Left colon (tissue), 2 donors: ENCODE measurements around the gene DISC1. TPM values are rescaled to one million over a fixed set of nuclear protein-coding genes. Genes with fewer than 3 reads are reported as not detected.

Source experiments
- ATAC-seq: fragments of 200-7000 bp; cut with Tn5 transposase; one replicate; pipeline ENCODE4 v1.9.1; 2020; ENCODE audit warnings: mild to moderate bottlenecking, moderate library complexity
- DNase-seq, 2 donors: peaks; one replicate each; pipeline ENCODE4 v3.0.0-alpha.2; 2020
- intact Hi-C, 2 donors: fragments of 100-400 bp; cut with DNase I in 1 of 2; cut with micrococcal nuclease in 1 of 2; formaldehyde crosslinking; loops; one replicate each; pipeline versions ENCODE4 v1.11.2 to v1.14.0; 2022; cut with DNase I, micrococcal nuclease
- total RNA-seq, 2 donors: library from RNA; stranded (reverse); fragmentation: NEBNext Ultra II Directional; extraction: Animal tissue kit (Norgen Biotek cat#: 25700); gene quantifications; one replicate each; pipeline ENCODE4 v1.2.1, GENCODE V29; 2021
- donor health status: DM: no; HTN: no; CAD: no.
- donor health status: DM: yes; HTN: yes; CAD: no.

DISC1 gene
- total RNA-seq, 2 donors from 2014 or later, result 9.2 to 12.8 TPM

GRCh38 chr1:232017759-232018158 lies 391.2 kb downstream of the DISC1 start:
- DNase-seq (no peak), ATAC-seq (no peak)
- intact Hi-C loops, result no loop called here

GRCh38 chr1:232018231-232019025 lies 391.8 kb downstream of the DISC1 start:
- ATAC-seq (no peak), DNase-seq (no peak)
- intact Hi-C loops, result no loop called here

- DNase-seq (no peak), ATAC-seq (no peak)
- intact Hi-C loops, result no loop called here
These were observed 392.4 kb downstream of the DISC1 start for GRCh38 chr1:232019026-232019340.

- no peak for DNase-seq
- ATAC-seq, result no peak
- intact Hi-C loops, result no loop called here
These were observed 393.8 kb downstream of the DISC1 start for GRCh38 chr1:232020352-232020751.

- ATAC-seq (no peak), DNase-seq (no peak)
- intact Hi-C loops, result no loop called here
These were observed 402.7 kb downstream of the DISC1 start for GRCh38 chr1:232029315-232029714.

DNA sequence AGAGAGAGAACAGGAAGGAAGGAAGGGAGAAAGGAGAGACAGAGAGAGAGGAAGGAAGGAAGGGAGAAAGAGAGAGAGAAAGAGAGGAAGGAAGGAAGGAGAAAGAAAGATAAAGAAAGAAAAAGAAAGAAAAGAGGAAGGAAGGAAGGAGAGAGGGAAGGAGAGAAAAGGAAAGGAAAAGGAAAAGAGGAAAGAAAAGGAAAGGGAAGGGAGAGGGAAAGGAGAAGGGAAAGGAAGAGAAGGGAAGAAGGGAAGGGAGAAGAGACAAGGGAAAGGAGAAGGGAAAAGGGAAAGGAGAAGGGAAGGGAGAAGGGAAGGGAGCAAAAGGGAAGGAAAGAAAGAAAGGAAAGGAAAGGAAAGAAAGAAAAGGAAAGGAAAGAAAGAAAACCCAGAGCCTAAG lies 404.6 kb downstream of the DISC1 start:
- intact Hi-C loops, result no loop called here
- DNase-seq, result no peak

GRCh38 chr1:232033285-232033684 lies 406.7 kb downstream of the DISC1 start:
- ATAC-seq (no peak), DNase-seq (no peak)
- intact Hi-C loops, result no loop called here

More for the DNA sequence above, 404.6 kb downstream of the DISC1 start:
- ATAC-seq, result no peak

- no peak for ATAC-seq
- intact Hi-C loops, result no loop called here
- DNase-seq, result no peak
These were observed 408.0 kb downstream of the DISC1 start for GRCh38 chr1:232034556-232034955.

- DNase-seq (no peak), ATAC-seq (no peak)
- intact Hi-C loops, result no loop called here
These were observed 409.8 kb downstream of the DISC1 start for GRCh38 chr1:232036181-232036933.

- intact Hi-C loops, result no loop called here
- DNase-seq, result no peak
- ATAC-seq, result no peak
These were observed 411.3 kb downstream of the DISC1 start for GRCh38 chr1:232037774-232038388.

DNA sequence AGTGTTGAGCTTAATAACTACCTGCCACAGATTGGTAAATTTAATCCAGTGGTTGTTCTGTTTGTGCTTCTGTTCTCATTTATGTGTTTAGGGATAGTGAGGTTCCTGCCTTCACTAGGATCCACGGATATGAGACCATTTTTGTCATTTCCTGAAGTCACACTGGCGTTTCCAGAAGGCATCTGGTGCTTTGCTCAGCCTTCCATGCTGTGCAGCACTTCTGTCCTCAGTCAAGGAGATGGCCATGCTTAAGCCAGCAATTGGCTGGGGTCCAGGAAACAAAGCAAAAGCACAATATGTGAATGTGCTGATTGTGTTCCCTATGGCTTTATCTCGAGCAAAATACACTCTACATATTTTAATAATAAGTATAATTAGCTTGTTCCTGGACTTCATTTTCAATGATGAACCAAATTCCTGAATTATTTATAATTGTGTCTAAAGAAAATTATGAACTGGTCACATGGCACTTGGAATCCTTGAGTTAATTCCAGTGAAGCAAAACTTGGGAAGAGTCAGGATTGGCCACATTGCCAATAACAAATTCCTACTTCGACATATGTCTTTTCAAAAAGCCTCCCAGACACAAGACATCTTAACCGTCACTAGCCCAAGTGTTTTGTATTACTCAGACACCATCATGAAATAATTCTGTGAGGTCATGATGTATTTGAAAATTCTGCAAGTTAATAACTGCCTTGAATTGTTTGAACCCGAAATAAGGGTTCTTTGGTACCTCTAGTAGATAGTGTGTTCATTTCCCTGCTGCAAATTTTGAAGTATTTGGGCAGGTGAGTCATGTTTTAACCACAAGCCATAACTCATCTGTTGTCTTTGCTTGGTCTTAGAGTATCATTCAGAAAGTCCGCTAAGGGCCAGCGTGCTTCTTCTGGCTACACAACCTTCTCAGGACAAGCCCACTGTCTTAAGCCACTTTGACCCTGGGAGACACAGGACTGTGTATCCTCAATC lies 412.4 kb downstream of the DISC1 start:
- DNase-seq (no peak), ATAC-seq (no peak)
- intact Hi-C loops, result no loop called here

DNA sequence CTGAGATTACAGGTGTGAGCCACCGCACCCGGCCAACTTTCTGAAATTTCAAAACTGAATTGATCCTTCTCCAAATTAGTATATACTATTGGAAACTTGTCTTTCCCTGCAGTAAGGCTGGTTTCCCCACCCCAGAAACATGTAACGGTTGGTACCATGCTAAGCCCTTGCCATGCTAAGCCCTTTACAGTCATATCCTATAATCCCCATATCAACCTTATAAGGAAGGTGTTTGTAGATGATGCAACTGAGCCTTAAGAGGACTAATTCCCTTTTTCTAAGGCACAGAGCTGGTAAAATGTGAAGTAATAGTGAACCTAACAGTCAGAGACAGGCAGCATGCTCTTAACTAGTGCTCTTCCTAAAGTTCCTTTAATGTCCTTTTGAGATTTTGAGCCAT lies 413.7 kb downstream of the DISC1 start:
- ATAC-seq (no peak), DNase-seq (no peak)
- intact Hi-C loops, result no loop called here

DNA sequence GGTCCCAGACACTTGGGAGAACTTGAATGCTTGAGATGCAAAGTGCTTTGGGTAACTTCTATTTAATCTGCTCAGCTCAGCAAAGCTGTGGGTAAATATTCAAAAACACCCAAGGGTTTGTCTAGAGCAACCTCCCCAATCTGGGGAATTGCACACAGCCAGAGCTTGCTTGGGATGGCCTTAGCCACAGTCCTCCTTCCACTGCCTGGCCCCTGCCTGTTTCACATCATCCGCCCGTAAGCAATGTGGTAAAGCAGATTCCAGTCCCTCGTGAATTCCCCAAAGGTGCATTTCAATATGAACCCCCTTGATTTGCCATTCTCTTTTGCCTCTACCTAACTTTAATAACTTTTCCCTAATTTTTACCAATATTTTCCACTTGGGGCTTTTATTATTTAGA lies 418.1 kb downstream of the DISC1 start:
- intact Hi-C loops, result no loop called here
- DNase-seq, result no peak
- ATAC-seq, result no peak

DNA sequence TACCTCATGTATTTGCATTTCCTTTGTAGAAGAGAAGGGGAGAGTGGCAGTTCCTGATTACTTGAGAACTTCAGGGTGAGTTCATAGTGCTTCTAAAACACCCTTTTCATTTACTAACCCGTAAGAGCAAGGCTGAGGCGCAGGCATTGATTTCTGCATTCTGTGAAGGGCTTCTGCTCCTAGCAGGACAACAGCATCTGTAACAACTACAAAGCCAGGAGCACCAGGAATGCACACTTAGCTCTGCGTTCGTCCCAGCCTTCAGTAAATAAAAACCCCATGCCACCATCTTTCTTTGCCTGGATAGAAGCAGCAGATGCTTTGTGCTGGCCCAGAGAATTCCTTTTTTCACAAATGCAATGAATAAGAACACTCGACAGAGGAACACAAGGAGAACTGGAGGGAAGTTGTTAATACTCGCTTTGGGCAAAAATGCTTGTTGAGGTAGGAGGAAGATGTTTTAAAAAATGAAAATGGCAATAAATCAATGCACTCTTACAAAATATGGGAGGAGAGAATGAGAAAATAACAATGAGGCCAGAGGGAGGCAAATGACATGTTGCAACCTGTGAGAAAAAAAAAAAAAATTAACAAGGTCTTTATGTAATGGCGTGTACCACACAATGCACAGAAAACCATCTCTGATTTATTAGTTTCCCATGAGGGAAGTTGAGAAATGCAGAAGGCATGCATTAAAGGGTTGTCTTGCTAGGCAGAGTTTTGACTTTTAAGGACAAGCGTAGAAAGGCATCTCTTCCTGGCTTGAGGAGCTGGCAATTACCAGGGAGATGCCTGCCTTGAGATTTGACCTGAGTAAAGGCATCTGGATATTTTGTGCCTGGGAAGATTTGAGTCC lies 418.8 kb downstream of the DISC1 start:
- ATAC-seq (no peak), DNase-seq (no peak)
- intact Hi-C loops, result no loop called here

- intact Hi-C loops, result no loop called here
- ATAC-seq, result no peak
These were observed 420.1 kb downstream of the DISC1 start for GRCh38 chr1:232046451-232047306.

GRCh38 chr1:232047473-232047872 lies 420.9 kb downstream of the DISC1 start:
- intact Hi-C loops, result no loop called here
- ATAC-seq (no peak), DNase-seq (no peak)

More at GRCh38 chr1:232046451-232047306, 420.1 kb downstream of the DISC1 start:
- no peak for DNase-seq

DNA sequence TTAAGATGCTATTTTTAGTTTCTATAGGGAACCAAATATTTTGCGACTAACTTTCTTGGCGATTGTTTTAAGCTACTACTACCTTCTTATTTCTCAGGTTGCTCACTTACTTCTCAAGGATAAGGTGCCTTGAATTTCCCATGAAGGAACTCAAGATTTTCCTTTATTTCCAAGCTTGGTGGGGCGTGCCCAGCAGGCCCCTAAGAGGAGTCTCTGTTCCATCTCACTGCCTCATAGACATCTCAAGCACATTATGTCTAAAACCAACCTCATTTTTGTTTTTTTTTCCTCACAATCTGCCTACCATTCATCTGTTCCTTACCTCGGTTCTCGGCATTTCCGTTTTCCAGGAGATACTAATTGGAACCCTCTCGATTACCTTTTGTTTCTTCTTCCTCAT lies 421.9 kb downstream of the DISC1 start:
- intact Hi-C loops, result no loop called here
- ATAC-seq (no peak), DNase-seq (no peak)
